Thyroid gland (tissue), 4 donors: ENCODE measurements around the gene HOXB1. TPM values are rescaled to one million over a fixed set of nuclear protein-coding genes. Genes with fewer than 3 reads are reported as not detected.
"Not testable (repeated sequence)": the region's sequence is repeated elsewhere in the genome, so short reads cannot be mapped to it uniquely, and the experiment has no call there.

Experiments
- DNase-seq, 2 donors: peaks; one replicate each; pipeline ENCODE4 v3.0.0-alpha.2; 2019
- H3K27ac ChIP-seq, 3 donors: fragments of 200-600 bp; sonication (generic); 1 replicate in 2 of 3; 2 replicates in 1 of 3; pipeline ENCODE4 v1.5.1; 2016 to 2019; ENCODE audit warnings: mild to moderate bottlenecking in 1 of 3, moderate library complexity in 1 of 3
- H3K27me3 ChIP-seq: fragments of 200-600 bp; sonication (generic); one replicate; pipeline ENCODE4 v1.5.1; 2019
- H3K36me3 ChIP-seq, 2 donors: fragments of 200-600 bp; sonication (generic); one replicate each; pipeline ENCODE4 v1.5.1; 2016 to 2019
- H3K4me1 ChIP-seq, 2 donors: fragments of 200-600 bp; sonication (generic); one replicate each; pipeline ENCODE4 v1.5.1; 2017 to 2019
- H3K4me3 ChIP-seq, 3 donors: fragments of 200-600 bp; sonication (generic); replicated peaks in 1 of 3; 1 replicate in 2 of 3; 2 replicates in 1 of 3; pipeline ENCODE4 v1.5.1; 2016; ENCODE audit warnings: mild to moderate bottlenecking in 1 of 3
- H3K9me3 ChIP-seq: fragments of 200-600 bp; sonication (generic); one replicate; pipeline ENCODE4 v1.5.1; 2017
- POLR2A ChIP-seq, 2 donors: fragments of 450-650 bp; IDR thresholded peaks; one replicate each; pipeline ENCODE4 v1.6.1; 2017; ENCODE audit warnings: antibody characterized with exemption in 2 of 2, mild to moderate bottlenecking in 2 of 2, moderate library complexity in 1 of 2
- WGBS, 2 donors: methylation state at CpG; one replicate each; pipeline ENCODE4 v1.1.5; 2017; 5-methylcytosine and 5-hydroxymethylcytosine counted together
- intact Hi-C: fragments of 100-400 bp; cut with DNase I; formaldehyde crosslinking; loops from one replicate; pipeline ENCODE4 v1.15.1; 2023
- microRNA counts, 2 donors: library from miRNA; unstranded; fragments of <30 nt; microRNA quantifications; one replicate each; lab custom pipeline; 2016 to 2017
- small RNA-seq: library from RNA; depleted of rRNA; stranded (forward); fragments of <200 nt; gene quantifications from one replicate; pipeline ENCODE3, GENCODE V24; 2016
- total RNA-seq, 4 donors: library from RNA; depleted of rRNA; stranded (reverse); fragments of >200 nt; gene quantifications; one replicate each; pipeline ENCODE4 v1.2.3, GENCODE V29; 2016
- TF ChIP-seq, protein P1 (sequence below), 6 experiments: fragments of 200-600 bp in 3 of 6; fragments of 450-650 bp in 3 of 6; sonication (generic) in 3 of 6; IDR thresholded peaks; one replicate each; pipeline ENCODE4 v1.5.1; 2016 to 2019; ENCODE audit warnings: antibody characterized with exemption in 6 of 6, mild to moderate bottlenecking in 2 of 6, inconsistent platforms in 1 of 6, moderate library complexity in 1 of 6

HOXB1 gene
- total RNA-seq, 4 donors from 2014 or later = not detected

DNA sequence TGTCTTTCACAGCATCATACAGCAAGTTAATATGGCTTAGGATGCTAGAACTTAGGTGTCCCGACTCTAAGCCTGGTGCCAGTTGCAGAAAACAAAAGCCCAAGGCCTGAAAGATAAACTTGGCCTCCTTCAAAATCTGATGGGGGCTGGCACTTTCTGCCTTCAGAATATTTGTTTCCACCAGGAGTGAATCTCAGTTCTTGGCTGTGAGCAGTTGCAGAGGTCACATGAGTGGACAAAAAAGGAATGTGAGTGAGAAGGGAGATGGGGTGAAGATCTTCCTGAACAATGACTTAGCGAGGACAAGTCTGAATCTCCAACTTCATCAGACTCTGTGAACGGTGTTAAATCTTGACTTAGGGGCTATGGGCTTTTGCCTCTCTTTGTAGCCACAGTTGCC is 46.6 kb downstream of the HOXB1 start:
- TF ChIP-seq, protein P1, sequence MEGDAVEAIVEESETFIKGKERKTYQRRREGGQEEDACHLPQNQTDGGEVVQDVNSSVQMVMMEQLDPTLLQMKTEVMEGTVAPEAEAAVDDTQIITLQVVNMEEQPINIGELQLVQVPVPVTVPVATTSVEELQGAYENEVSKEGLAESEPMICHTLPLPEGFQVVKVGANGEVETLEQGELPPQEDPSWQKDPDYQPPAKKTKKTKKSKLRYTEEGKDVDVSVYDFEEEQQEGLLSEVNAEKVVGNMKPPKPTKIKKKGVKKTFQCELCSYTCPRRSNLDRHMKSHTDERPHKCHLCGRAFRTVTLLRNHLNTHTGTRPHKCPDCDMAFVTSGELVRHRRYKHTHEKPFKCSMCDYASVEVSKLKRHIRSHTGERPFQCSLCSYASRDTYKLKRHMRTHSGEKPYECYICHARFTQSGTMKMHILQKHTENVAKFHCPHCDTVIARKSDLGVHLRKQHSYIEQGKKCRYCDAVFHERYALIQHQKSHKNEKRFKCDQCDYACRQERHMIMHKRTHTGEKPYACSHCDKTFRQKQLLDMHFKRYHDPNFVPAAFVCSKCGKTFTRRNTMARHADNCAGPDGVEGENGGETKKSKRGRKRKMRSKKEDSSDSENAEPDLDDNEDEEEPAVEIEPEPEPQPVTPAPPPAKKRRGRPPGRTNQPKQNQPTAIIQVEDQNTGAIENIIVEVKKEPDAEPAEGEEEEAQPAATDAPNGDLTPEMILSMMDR (IDR thresholded peaks at IDR 0.05) = no peak
- no peak for TF ChIP-seq POLR2A (IDR thresholded peaks at IDR 0.05)
- no peaks in the 10 kb centered on the region for H3K9me3 ChIP-seq
- no peaks in the 10 kb centered on the region for H3K36me3 ChIP-seq
- H3K4me3 ChIP-seq = no peak overlapping the region
- no peak for DNase-seq
- no peak overlapping the region for H3K27ac ChIP-seq
- intact Hi-C loops = no loop called here
- H3K4me1 ChIP-seq = no peaks in the 10 kb centered on the region
- WGBS, 2 donors = 92 to 93% methylated on average over 3 of the region's 3 CpGs
- H3K27me3 ChIP-seq = no peaks in the 10 kb centered on the region

DNA sequence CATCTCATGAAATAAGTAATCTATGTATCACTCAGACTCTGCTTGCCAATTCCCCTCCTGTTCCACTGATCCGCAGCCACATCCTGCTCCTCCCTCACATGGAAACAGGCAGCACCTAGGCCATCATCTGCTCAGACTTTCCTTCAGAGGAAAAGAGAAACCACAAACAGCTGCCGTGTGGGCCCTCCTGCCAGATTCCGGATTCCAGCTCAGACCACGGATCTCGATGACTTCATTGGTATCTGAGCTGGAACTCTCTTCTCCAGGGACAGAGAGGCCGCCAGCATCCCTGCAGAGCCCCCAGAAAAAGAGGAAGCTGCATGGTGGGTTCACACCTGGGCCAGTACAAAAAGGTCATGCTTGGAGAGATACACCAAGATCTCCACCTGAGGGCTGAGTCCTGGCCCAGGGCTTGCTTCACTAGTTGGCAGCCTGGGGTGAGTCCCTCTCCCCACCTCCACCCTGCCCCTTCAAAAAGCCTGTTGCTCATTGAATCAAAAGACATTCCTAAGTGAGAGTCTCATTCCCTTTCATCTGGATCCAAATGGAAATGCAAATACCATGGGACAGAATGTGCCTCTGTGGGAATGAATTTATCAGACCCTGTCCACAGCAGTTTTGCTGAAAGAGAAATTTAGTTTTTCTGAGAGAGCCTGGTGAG is 47.2 kb downstream of the HOXB1 start:
- H3K27ac ChIP-seq = no peak overlapping the region
- no peaks in the 10 kb centered on the region for H3K36me3 ChIP-seq
- H3K4me3 ChIP-seq = no peak overlapping the region
- H3K27me3 ChIP-seq = no peaks in the 10 kb centered on the region
- TF ChIP-seq POLR2A (IDR thresholded peaks at IDR 0.05) = no peak
- TF ChIP-seq, protein P1 (IDR thresholded peaks at IDR 0.05) = no peak
- DNase-seq = peak; percentile 43 to 69
- intact Hi-C loops = no loop called here
- 40 to 59% methylated on average over 5 to 6 of the region's 6 CpGs for WGBS, 2 donors
- H3K4me1 ChIP-seq = no peaks in the 10 kb centered on the region
- H3K9me3 ChIP-seq = no peaks in the 10 kb centered on the region

DNA sequence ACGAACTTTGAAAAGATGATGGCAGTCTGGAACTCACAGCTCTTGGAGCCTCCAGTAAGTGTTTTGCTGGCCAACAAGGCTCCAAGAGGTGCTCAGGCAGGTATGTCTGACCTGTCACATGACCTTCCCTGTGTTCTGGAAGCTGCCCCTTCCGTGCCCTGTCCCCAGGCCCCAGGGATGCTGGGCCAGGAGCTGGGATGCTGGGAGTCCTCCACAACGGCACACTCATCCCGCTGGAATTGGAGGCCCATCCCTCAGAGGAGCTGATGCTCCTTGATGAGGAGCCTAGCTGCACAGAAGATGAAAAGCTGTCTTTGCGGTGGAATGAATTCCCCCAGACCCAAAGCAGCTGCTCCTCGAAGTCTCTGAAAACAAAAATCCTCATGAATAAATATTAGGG is 47.8 kb downstream of the HOXB1 start:
- Histone ChIP-seq H3K27ac (no peak overlapping the region), H3K4me3 (no peak overlapping the region), H3K27me3 (no peaks in the 10 kb centered on the region), H3K36me3 (no peaks in the 10 kb centered on the region), H3K4me1 (no peaks in the 10 kb centered on the region), H3K9me3 (no peaks in the 10 kb centered on the region)
- 85 to 89% methylated on average over 6 of the region's 6 CpGs for WGBS, 2 donors
- no peak for TF ChIP-seq POLR2A (IDR thresholded peaks at IDR 0.05)
- TF ChIP-seq, protein P1 (IDR thresholded peaks at IDR 0.05) = no peak
- DNase-seq = no peak
- intact Hi-C loops = no loop called here

DNA sequence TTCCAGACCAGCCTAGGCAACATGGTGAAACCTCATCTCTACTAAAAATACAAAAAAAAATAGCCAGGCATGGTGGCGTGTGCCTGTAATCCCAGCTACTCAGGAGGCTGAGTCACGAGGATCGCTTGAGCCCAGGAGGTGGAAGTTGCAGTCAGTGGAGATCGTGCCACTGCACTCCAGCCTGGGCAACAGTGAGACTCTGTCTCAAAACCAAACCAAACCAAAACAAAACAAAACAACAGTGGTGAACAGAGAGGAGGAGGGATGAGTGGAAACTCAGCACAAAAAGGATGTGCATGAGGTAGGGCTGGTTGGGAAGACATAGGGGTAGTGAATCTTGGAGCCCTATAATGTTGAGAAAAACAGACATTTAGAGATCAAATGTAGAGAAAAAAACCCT is 48.5 kb downstream of the HOXB1 start:
- DNase-seq, H3K36me3 ChIP-seq, H3K4me1 ChIP-seq, H3K9me3 ChIP-seq, H3K27ac ChIP-seq, intact Hi-C loops, H3K4me3 ChIP-seq, H3K27me3 ChIP-seq: not testable (repeated sequence)
- 94 to 100% methylated on average over 4 of the region's 4 CpGs for WGBS, 2 donors

DNA sequence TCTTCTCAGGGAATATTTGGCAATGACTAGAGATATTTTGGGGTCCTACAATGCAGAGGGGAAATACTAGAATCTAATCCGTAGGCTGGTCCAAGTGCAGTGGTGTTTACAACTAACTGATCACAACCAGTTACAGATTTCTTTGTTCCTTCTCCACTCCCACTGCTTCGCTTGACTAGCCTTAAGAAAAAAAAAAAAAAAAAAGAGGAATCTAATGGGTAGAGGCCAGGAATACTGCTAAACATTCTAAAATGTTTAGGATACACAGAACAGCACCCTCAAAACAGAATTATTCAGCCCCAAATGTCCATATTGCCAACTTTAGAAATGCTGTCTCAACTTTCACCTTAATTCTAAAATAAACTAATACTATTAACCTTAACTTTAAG is 51.8 kb downstream of the HOXB1 start:
- no peak for DNase-seq
- Histone ChIP-seq H3K36me3 (no peaks in the 10 kb centered on the region), H3K27ac (no peak overlapping the region), H3K4me3 (no peak overlapping the region), H3K9me3 (no peaks in the 10 kb centered on the region), H3K4me1 (no peaks in the 10 kb centered on the region), H3K27me3 (no peaks in the 10 kb centered on the region)
- WGBS, 2 donors = 31 to 43% methylated on average over 2 of the region's 2 CpGs
- intact Hi-C loops = no loop called here
- no peak for TF ChIP-seq POLR2A (IDR thresholded peaks at IDR 0.05)
- TF ChIP-seq, protein P1 (IDR thresholded peaks at IDR 0.05) = no peak

MicroRNA genes within 50 kb of the gene (microRNA counts, 767-probe panel; counts per million panel counts)
- microRNA hsa-miR-10a-5p (lab: Ali Mortazavi, UCI) = 2,641 to 4,616 counts per million in 2 donors

Small RNA genes lying within 50 kb of the gene (small RNA-seq; reads per million reads assigned to genes)
- not detected for gene RF00019

Other genes starting within 250 kb of the HOXB1 start
- gene SKAP1, start 100.8 kb downstream of the HOXB1 start, total RNA-seq = 1 to 10 TPM in 2 of 4 donors, under 1 TPM in 2; 0.33 to 2.1 (median 1.0) TPM
- 1 to 10 TPM; 2.6 to 9.4 (median 5.2) TPM for gene HOXB2, start 14.1 kb upstream of the HOXB1 start, total RNA-seq
- gene HOXB4, start 47.3 kb upstream of the HOXB1 start, total RNA-seq = 1 to 10 TPM in 1 of 4 donors, under 1 TPM in 3; 0.67 to 1.2 (median 0.80) TPM
- gene HOXB3, start 59.2 kb upstream of the HOXB1 start, total RNA-seq = 1 to 10 TPM; 1.5 to 6.7 (median 4.3) TPM
- 1 to 10 TPM in 1 of 4 donors, under 1 TPM in 2, not detected in 1; 0.11 to 1.6 (median 0.49) TPM for gene HOXB5, start 62.8 kb upstream of the HOXB1 start, total RNA-seq
- 1 to 10 TPM in 2 of 4 donors, under 1 TPM in 2; 0.54 to 4.2 (median 1.3) TPM for gene HOXB6, start 74.0 kb upstream of the HOXB1 start, total RNA-seq
- 1 to 10 TPM in 3 of 4 donors, not detected in 1; 1.0 to 2.8 (median 1.3) TPM for gene HOXB7, start 80.0 kb upstream of the HOXB1 start, total RNA-seq
- gene HOXB8, start 84.3 kb upstream of the HOXB1 start, total RNA-seq = 1 to 10 TPM in 1 of 4 donors, not detected in 3; 1.4 TPM
- gene HOXB9, start 95.3 kb upstream of the HOXB1 start, total RNA-seq = not detected
- gene PRAC1, start 191.5 kb upstream of the HOXB1 start, total RNA-seq = not detected
- not detected for gene PRAC2, start 192.2 kb upstream of the HOXB1 start, total RNA-seq
- gene HOXB13, start 197.7 kb upstream of the HOXB1 start, total RNA-seq = under 1 TPM in 1 of 4 donors, not detected in 3; 0.27 TPM